PFSK-1 (cell line): ENCODE results near the gene PDIA2.

Source experiments
- FOXP2 ChIP-seq: optimal IDR thresholded peaks from 2 replicates; pipeline ENCODE3; 2011; ENCODE audit warnings: borderline replicate concordance, control low read depth, inconsistent platforms; ENCODE audit not compliant: insufficient read depth; ENCODE audit errors: extremely low read length, extremely low read depth
- POLR2AphosphoS5 ChIP-seq: IDR thresholded peaks from 2 replicates; pipeline ENCODE4 v1.6.1; 2012; ENCODE audit warnings: low read depth, mild to moderate bottlenecking, control low read depth, low read length, moderate library complexity
- TF ChIP-seq, protein P1 (sequence below), 2 experiments: IDR thresholded peaks; 2 replicates each; pipeline versions ENCODE4 v1.6.1 to v1.8.0; 2011 to 2012; ENCODE audit warnings: low read depth in 2 of 2, low read length in 2 of 2, control low read depth in 1 of 2, inconsistent platforms in 1 of 2, mild to moderate bottlenecking in 1 of 2, moderate library complexity in 1 of 2; ENCODE audit not compliant: insufficient read depth in 1 of 2

DNA sequence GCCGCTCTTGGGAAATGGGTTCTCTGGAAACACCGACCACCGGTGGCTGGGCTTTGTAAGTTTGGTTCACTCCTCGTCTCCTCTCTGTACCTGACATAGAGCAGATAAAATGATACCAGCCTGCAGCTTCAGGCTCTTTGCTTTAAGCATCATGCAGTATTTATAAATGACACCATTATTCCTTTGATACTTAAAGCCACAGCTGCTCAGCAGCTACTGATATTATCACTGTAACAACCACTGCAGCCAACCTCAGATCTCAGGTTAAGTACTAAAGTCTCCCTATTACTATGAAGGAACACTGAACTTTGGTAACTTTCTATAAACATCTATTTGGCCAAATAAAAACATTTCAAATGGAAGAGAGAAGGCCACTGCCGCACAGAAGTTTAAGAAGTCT, 34.6 kb downstream of the PDIA2 start:
- no peak for TF ChIP-seq POLR2AphosphoS5
- TF ChIP-seq FOXP2: no peak
- TF ChIP-seq, protein P1, sequence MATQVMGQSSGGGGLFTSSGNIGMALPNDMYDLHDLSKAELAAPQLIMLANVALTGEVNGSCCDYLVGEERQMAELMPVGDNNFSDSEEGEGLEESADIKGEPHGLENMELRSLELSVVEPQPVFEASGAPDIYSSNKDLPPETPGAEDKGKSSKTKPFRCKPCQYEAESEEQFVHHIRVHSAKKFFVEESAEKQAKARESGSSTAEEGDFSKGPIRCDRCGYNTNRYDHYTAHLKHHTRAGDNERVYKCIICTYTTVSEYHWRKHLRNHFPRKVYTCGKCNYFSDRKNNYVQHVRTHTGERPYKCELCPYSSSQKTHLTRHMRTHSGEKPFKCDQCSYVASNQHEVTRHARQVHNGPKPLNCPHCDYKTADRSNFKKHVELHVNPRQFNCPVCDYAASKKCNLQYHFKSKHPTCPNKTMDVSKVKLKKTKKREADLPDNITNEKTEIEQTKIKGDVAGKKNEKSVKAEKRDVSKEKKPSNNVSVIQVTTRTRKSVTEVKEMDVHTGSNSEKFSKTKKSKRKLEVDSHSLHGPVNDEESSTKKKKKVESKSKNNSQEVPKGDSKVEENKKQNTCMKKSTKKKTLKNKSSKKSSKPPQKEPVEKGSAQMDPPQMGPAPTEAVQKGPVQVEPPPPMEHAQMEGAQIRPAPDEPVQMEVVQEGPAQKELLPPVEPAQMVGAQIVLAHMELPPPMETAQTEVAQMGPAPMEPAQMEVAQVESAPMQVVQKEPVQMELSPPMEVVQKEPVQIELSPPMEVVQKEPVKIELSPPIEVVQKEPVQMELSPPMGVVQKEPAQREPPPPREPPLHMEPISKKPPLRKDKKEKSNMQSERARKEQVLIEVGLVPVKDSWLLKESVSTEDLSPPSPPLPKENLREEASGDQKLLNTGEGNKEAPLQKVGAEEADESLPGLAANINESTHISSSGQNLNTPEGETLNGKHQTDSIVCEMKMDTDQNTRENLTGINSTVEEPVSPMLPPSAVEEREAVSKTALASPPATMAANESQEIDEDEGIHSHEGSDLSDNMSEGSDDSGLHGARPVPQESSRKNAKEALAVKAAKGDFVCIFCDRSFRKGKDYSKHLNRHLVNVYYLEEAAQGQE (IDR thresholded peaks at IDR 0.05; ENCODE audit: insufficient read depth in 1 of 2, low read depth in 2 of 2, low read length in 2 of 2): no peak
